Natural killer cell (primary cell): Measurements from ENCODE around the gene TEX12. TPM values are rescaled to one million over a fixed set of nuclear protein-coding genes. Genes with fewer than 3 reads are reported as not detected.

Source experiments
- ATAC-seq, 3 donors: fragments of 150-1000 bp in 2 of 3; fragments of 200-7000 bp in 1 of 3; cut with Tn5 transposase; 1 replicate in 1 of 3; 2 replicates in 2 of 3; pipeline ENCODE4 v1.10.0; 2021; ENCODE audit warnings: mild to moderate bottlenecking in 2 of 3, moderate library complexity in 2 of 3
- DNase-seq, 2 donors: peaks; one replicate each; pipeline versions ENCODE4 v3.0.0 to v3.0.0-alpha.2; 2013 to 2021; ENCODE audit warnings: mixed read lengths in 1 of 2
- H3K27ac ChIP-seq: one replicate; pipeline ENCODE4 v1.5.1; 2013; ENCODE audit warnings: mild to moderate bottlenecking, low read length
- H3K27me3 ChIP-seq: one replicate; pipeline ENCODE4 v1.6.1; 2013; ENCODE audit warnings: low read length; ENCODE audit not compliant: control insufficient read depth, insufficient read depth
- H3K36me3 ChIP-seq: one replicate; pipeline ENCODE4 v1.6.1; 2013; ENCODE audit warnings: low read length; ENCODE audit not compliant: control insufficient read depth, insufficient read depth
- H3K4me1 ChIP-seq: one replicate; pipeline ENCODE4 v1.6.1; 2013; ENCODE audit warnings: low read length; ENCODE audit not compliant: control insufficient read depth, insufficient read depth
- H3K4me3 ChIP-seq: one replicate; pipeline ENCODE4 v1.5.1; 2013; ENCODE audit warnings: low read length
- H3K9me3 ChIP-seq: one replicate; pipeline ENCODE4 v1.6.1; 2013; ENCODE audit warnings: low read length; ENCODE audit not compliant: control insufficient read depth, insufficient read depth
- H3K27ac Mint-ChIP-seq, 2 donors: one replicate each; pipeline ENCODE4 v1.8.0; 2022; ENCODE audit warnings: mild to moderate bottlenecking in 2 of 2, mixed read lengths in 2 of 2, moderate library complexity in 1 of 2
- H3K27me3 Mint-ChIP-seq, 2 donors: one replicate each; pipeline ENCODE4 v1.8.0; 2022; ENCODE audit warnings: low read depth in 2 of 2, mixed read lengths in 2 of 2
- H3K36me3 Mint-ChIP-seq: one replicate; pipeline ENCODE4 v1.8.0; 2022; ENCODE audit warnings: mixed read lengths
- H3K4me1 Mint-ChIP-seq, 2 donors: one replicate each; pipeline ENCODE4 v1.8.0; 2022; ENCODE audit warnings: mixed read lengths in 2 of 2
- H3K4me3 Mint-ChIP-seq: one replicate; pipeline ENCODE4 v1.8.0; 2022; ENCODE audit warnings: mild to moderate bottlenecking, moderate library complexity, mixed read lengths
- H3K9me3 Mint-ChIP-seq, 2 donors: one replicate each; pipeline ENCODE4 v1.8.0; 2022; ENCODE audit warnings: mixed read lengths in 2 of 2
- CTCF ChIP-seq: fragments of 200-600 bp; IDR thresholded peaks from one replicate; pipeline ENCODE4 v1.8.0; 2022; ENCODE audit warnings: antibody characterized with exemption
- WGBS: methylation state at CpG from one replicate; pipeline ENCODE4 v1.1.7; 2013; ENCODE audit warnings: missing lambda C conversion rate; ENCODE audit not compliant: insufficient coverage; 5-methylcytosine and 5-hydroxymethylcytosine counted together
- intact Hi-C: fragments of 100-400 bp; cut with micrococcal nuclease; formaldehyde crosslinking; loops from one replicate; pipeline ENCODE4 v1.14.2; 2022
- total RNA-seq, 4 donors: library from RNA; stranded (reverse); fragments of 120-200 nt in 1 of 4; gene quantifications; one replicate each; pipeline versions ENCODE4 v1.2.3 to v1.2.4, GENCODE V29; 2013 to 2022

Gene TEX12
- total RNA-seq, 3 donors from 2014 or later (not counting 1 experiment from before 2014, with no cell fraction given), result 0.45 to 0.82 (median 0.50) TPM

GRCh38 chr11:112127056-112127455, 40.1 kb upstream of the TEX12 start:
- Mint-ChIP-seq H3K27ac (no peak overlapping the region), H3K27me3 (no peaks in the 10 kb centered on the region), H3K4me3 (no peak overlapping the region), H3K9me3 (no peaks in the 10 kb centered on the region), H3K36me3 (no peaks in the 10 kb centered on the region), H3K4me1 (peaks cover 5 to 6% of the 10 kb centered on the region in 2 donors)
- ATAC-seq (no peak), DNase-seq (no peak)
- no peak overlapping the region for H3K4me3 ChIP-seq
- H3K36me3 ChIP-seq, result no peaks in the 10 kb centered on the region
- H3K4me1 ChIP-seq, result peaks cover 10% of the 10 kb centered on the region
- H3K27me3 ChIP-seq, result no peaks in the 10 kb centered on the region
- no peaks in the 10 kb centered on the region for H3K9me3 ChIP-seq
- no peak for TF ChIP-seq CTCF
- intact Hi-C loops, result no loop called here
- no peak overlapping the region for H3K27ac ChIP-seq
- WGBS, result 100% methylated on average over 2 of the region's 2 CpGs

- no peak overlapping the region for H3K27ac Mint-ChIP-seq
- 70% methylated on average over 3 of the region's 3 CpGs for WGBS
- no peak for TF ChIP-seq CTCF
These were observed 38.6 kb upstream of the TEX12 start for GRCh38 chr11:112128483-112129121.

GRCh38 chr11:112129656-112130055, 37.5 kb upstream of the TEX12 start:
- Mint-ChIP-seq H3K4me3 (no peak overlapping the region), H3K36me3 (no peaks in the 10 kb centered on the region), H3K4me1 (peaks cover 13% of the 10 kb centered on the region in 2 donors), H3K27me3 (no peaks in the 10 kb centered on the region), H3K9me3 (no peaks in the 10 kb centered on the region), H3K27ac (no peak overlapping the region)
- no peaks in the 10 kb centered on the region for H3K27me3 ChIP-seq
- peaks cover 22% of the 10 kb centered on the region for H3K4me1 ChIP-seq
- no peak for TF ChIP-seq CTCF
- no peak for ATAC-seq
- WGBS, result 70% methylated on average over 5 of the region's 5 CpGs
- no peaks in the 10 kb centered on the region for H3K36me3 ChIP-seq
- H3K4me3 ChIP-seq, result no peak overlapping the region
- H3K9me3 ChIP-seq, result no peaks in the 10 kb centered on the region
- no peak for DNase-seq
- no peak overlapping the region for H3K27ac ChIP-seq
- intact Hi-C loops, result no loop called here

More at GRCh38 chr11:112128483-112129121, 38.6 kb upstream of the TEX12 start:
- H3K4me3 ChIP-seq, result no peak overlapping the region
- no peaks in the 10 kb centered on the region for H3K9me3 ChIP-seq
- H3K27ac ChIP-seq, result no peak overlapping the region
- no peak for ATAC-seq
- Mint-ChIP-seq H3K27me3 (no peaks in the 10 kb centered on the region), H3K4me3 (no peak overlapping the region), H3K4me1 (peaks cover 13% of the 10 kb centered on the region in 2 donors), H3K9me3 (no peaks in the 10 kb centered on the region), H3K36me3 (no peaks in the 10 kb centered on the region)
- H3K36me3 ChIP-seq, result no peaks in the 10 kb centered on the region
- H3K27me3 ChIP-seq, result no peaks in the 10 kb centered on the region
- DNase-seq, result no peak
- H3K4me1 ChIP-seq, result peaks cover 22% of the 10 kb centered on the region
- intact Hi-C loops, result no loop called here

GRCh38 chr11:112132737-112133136, 34.4 kb upstream of the TEX12 start:
- Histone ChIP-seq H3K27ac (no peak overlapping the region), H3K27me3 (no peaks in the 10 kb centered on the region), H3K4me3 (no peak overlapping the region), H3K4me1 (peaks cover 22% of the 10 kb centered on the region), H3K9me3 (no peaks in the 10 kb centered on the region), H3K36me3 (no peaks in the 10 kb centered on the region)
- WGBS, result 26% methylated on average over 2 of the region's 2 CpGs
- H3K4me3 Mint-ChIP-seq, result no peak overlapping the region
- DNase-seq, result no peak
- no peaks in the 10 kb centered on the region for H3K27me3 Mint-ChIP-seq
- ATAC-seq, result peak in 2 of 3 donors; percentile 45 to 49
- no peaks in the 10 kb centered on the region for H3K9me3 Mint-ChIP-seq
- intact Hi-C loops, result no loop called here
- TF ChIP-seq CTCF, result no peak
- peaks cover 13% of the 10 kb centered on the region in 2 donors for H3K4me1 Mint-ChIP-seq
- no peak overlapping the region for H3K27ac Mint-ChIP-seq
- no peaks in the 10 kb centered on the region for H3K36me3 Mint-ChIP-seq
